Measurements from ENCODE around the gene CAMTA2. TPM values are rescaled to one million over a fixed set of nuclear protein-coding genes. Genes with fewer than 3 reads are reported as not detected.
A peak's percentile ranks its signal among the peaks of the same experiment; 100 is the strongest.
"Not testable (repeated sequence)": the region's sequence is repeated elsewhere in the genome, so short reads cannot be mapped to it uniquely, and the experiment has no call there.

Gene CAMTA2
- polyA plus RNA-seq, 3 donors from 2014 or later: 2.5 to 22.9 (median 12.0) TPM

DNA sequence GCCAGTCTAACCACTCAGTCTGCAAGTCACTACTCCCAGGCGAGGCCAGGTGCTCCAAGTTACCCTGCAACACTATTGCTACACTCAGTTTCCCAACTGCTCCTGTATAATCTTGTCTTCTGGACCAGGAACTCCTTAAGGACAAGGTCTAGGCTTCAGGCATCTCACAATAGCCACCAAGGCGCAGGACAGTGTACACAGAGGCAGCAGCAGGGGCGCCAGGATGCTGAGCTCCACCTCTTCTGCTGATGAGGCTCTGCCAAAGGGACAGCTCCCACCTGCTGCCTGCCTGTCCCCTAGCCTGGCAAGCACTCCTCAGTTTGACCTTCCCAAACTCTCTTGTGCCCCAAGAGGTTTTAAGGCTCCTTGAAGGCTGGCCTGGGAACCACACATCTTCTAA, 51.0 kb downstream of the CAMTA2 start:
- H3K4me1 Mint-ChIP-seq: peaks cover 56 to 59% of the 10 kb centered on the region in 2 donors
- H3K9me3 Mint-ChIP-seq: no peaks in the 10 kb centered on the region
- peaks cover 0 to 24% (median 10%) of the 10 kb centered on the region in 3 donors for H3K36me3 Mint-ChIP-seq

DNA sequence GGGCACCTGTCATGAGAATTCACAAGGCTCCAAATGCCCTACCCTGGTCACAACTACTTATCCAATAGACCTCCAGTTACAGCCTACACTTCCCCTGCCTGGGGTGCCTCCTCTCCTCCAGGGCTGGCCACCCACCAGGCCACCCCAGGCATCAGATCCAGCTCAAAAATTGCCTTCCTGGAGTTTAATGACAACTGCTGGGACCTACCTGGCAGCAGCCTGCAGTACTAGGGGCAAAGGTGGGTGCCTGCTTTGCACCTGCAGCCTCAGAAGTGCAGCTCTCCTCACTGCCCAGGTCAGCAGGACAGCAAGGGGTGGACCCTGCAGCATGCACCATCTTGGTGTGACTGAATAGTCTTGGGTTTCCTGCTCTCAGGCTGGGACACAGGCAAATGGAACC, 51.8 kb downstream of the CAMTA2 start:
- peaks cover 13 to 17% (median 14%) of the 10 kb centered on the region in 3 donors for H3K27me3 Mint-ChIP-seq (ENCODE audit: low read depth in 3 of 3)
- H3K4me1 Mint-ChIP-seq: peaks cover 48 to 53% of the 10 kb centered on the region in 2 donors
- H3K27ac Mint-ChIP-seq: peak overlapping the region in 4 of 6 donors; percentile 24 to 65 (median 50)
- peaks cover 0 to 22% (median 15%) of the 10 kb centered on the region in 3 donors for H3K36me3 Mint-ChIP-seq
- no peaks in the 10 kb centered on the region for H3K9me3 Mint-ChIP-seq
- no peak for DNase-seq
- no peak overlapping the region for H3K4me3 Mint-ChIP-seq

More for the DNA sequence above, 51.0 kb downstream of the CAMTA2 start:
- no peak for DNase-seq
- Mint-ChIP-seq H3K27ac (peak overlapping the region in 4 of 6 donors; percentile 26 to 65 (median 54)), H3K4me3 (peak overlapping the region in 2 of 5 donors; percentile 0 to 3), H3K27me3 (ENCODE audit: low read depth in 3 of 3) (peaks cover 13 to 25% (median 14%) of the 10 kb centered on the region in 3 donors)

DNA sequence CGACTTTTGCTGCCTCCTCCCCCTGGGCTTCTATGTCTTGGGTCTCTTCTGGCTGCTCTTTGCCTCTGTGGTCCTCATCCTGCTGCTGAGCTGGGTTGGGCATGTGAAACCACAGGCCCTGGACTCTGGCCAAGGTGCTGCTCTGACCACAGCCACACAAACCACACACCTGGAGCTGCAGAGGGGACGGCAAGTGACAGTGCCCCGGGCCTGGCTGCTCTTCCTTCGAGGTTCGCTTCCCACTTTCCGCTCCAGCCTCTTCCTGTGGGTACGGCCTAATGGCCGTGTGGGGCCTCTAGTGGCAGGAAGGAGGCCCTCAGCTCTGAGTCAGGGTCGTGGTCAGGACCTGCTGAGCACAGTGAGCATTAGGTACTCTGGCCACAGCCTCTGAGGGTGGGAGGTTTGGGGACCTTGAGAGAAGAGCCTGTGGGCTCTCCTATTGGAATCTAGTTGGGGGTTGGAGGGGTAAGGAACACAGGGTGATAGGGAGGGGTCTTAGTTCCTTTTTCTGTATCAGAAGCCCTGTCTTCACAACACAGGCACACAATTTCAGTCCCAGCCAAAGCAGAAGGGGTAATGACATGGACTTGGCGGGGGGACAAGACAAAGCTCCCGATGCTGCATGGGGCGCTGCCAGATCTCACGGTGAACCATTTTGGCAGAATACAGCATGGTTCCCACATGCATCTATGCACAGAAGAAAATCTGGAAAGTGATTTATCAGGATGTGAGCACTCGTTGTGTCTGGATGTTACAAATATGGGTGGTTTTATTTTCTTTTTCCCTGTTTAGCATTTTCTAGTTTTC, 53.1 kb downstream of the CAMTA2 start:
- peaks cover 47 to 48% of the 10 kb centered on the region in 2 donors for H3K4me1 Mint-ChIP-seq
- no peaks in the 10 kb centered on the region for H3K9me3 Mint-ChIP-seq
- H3K4me3 Mint-ChIP-seq: peak overlapping the region; percentile 54 to 79 (median 72)
- DNase-seq: peak; percentile 54 to 55 (median 54)
- peaks cover 0 to 21% (median 12%) of the 10 kb centered on the region in 3 donors for H3K36me3 Mint-ChIP-seq
- H3K27ac Mint-ChIP-seq: peak overlapping the region; percentile 9 to 65 (median 52)
- H3K27me3 Mint-ChIP-seq (ENCODE audit: low read depth in 3 of 3): peaks cover 6 to 12% (median 10%) of the 10 kb centered on the region in 3 donors

DNA sequence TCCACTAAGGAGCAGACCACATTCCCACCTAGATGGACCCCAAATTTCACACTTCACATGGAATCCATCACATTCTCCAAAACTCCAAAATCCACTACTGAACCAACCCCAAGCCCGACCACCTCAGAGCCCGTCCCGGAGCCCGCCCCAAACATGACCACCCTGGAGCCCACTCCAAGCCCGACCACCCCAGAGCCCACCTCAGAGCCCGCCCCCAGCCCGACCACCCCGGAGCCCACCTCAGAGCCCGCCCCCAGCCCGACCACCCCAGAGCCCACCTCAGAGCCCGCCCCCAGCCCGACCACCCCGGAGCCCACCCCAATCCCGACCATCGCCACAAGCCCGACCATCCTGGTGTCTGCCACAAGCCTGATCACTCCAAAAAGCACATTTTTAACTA, 53.8 kb downstream of the CAMTA2 start:
- peaks cover 6 to 12% (median 10%) of the 10 kb centered on the region in 3 donors for H3K27me3 Mint-ChIP-seq (ENCODE audit: low read depth in 3 of 3)
- DNase-seq: no peak
- peaks cover 0 to 25% (median 16%) of the 10 kb centered on the region in 3 donors for H3K36me3 Mint-ChIP-seq
- peak overlapping the region in 4 of 6 donors; percentile 9 to 65 (median 44) for H3K27ac Mint-ChIP-seq
- H3K9me3 Mint-ChIP-seq: no peaks in the 10 kb centered on the region
- H3K4me3 Mint-ChIP-seq: peak overlapping the region; percentile 54 to 79 (median 72)
- peaks cover 39 to 40% of the 10 kb centered on the region in 2 donors for H3K4me1 Mint-ChIP-seq

DNA sequence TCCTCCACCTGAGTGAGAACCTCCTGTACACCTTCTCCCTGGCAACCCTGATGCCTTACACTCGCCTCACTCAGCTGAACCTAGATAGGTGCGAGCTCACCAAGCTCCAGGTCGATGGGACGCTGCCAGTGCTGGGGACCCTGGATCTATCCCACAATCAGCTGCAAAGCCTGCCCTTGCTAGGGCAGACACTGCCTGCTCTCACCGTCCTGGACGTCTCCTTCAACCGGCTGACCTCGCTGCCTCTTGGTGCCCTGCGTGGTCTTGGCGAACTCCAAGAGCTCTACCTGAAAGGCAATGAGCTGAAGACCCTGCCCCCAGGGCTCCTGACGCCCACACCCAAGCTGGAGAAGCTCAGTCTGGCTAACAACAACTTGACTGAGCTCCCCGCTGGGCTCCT, 54.7 kb downstream of the CAMTA2 start:
- no peak for DNase-seq
- Mint-ChIP-seq H3K4me3 (no peak overlapping the region), H3K27ac (no peak overlapping the region), H3K36me3 (peaks cover 0 to 23% (median 16%) of the 10 kb centered on the region in 3 donors), H3K4me1 (peaks cover 32 to 33% of the 10 kb centered on the region in 2 donors), H3K27me3 (ENCODE audit: low read depth in 3 of 3) (peaks cover 5 to 12% (median 10%) of the 10 kb centered on the region in 3 donors), H3K9me3 (no peaks in the 10 kb centered on the region)

DNA sequence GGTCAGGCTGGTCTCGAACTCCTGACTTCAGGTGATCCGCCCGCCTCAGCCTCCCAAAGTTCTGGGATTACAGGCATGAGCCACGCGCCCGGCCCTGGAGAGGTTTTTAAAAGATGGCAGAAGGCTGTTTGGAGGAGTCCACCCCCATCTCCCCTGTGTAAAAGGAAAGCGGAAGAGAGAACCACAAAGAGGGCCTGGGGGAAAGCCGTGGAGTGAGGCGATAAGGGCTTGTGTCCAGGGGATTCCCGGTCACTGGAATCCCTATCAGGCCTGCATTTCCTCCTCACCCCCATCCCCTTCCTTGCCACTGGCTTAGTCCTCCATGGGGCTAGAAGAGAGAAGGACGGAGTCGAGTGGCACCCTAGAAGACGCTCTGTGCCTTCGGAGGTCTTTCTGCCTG, 55.5 kb downstream of the CAMTA2 start, which contains the start of gene GP1BA:
GP1BA (plus strand) TSS at position 315 of the 400 bp plus-strand sequence. CDS start 328 bp downstream, outside the sequence.
- DNase-seq: no peak
- H3K4me1 Mint-ChIP-seq: peaks cover 32 to 33% of the 10 kb centered on the region in 2 donors
- H3K36me3 Mint-ChIP-seq: peaks cover 0 to 16% (median 16%) of the 10 kb centered on the region in 3 donors
- no peaks in the 10 kb centered on the region for H3K9me3 Mint-ChIP-seq
- peaks cover 5 to 12% (median 10%) of the 10 kb centered on the region in 3 donors for H3K27me3 Mint-ChIP-seq (ENCODE audit: low read depth in 3 of 3)
- no peak within 1 kb of the TSS for H3K4me3 Mint-ChIP-seq
- H3K27ac Mint-ChIP-seq: peak within 1 kb of the TSS in 4 of 6 donors; percentile 7 to 63 (median 22)

DNA sequence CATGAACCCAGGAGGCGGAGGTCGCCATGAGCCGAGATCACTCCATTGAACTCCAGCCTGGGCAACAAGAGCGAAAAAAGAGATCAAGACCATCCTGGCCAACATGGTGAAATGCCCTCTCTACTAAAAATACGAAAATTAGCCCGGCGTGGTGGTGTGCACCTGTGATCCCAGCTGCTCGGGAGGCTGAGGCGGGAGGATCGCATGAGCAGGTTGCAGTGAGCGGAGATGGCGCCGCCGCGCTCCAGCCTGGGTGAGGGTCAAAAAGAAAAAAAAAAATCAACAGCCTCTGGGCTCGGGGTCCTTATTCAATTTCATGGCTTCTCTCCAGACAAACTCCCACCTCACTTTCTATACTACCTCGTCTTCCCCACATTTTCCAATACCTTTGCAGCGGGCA, 58.6 kb downstream of the CAMTA2 start:
- H3K9me3 Mint-ChIP-seq: no peaks in the 10 kb centered on the region
- H3K4me3 Mint-ChIP-seq: no peak overlapping the region
- peaks cover 13 to 14% of the 10 kb centered on the region in 2 donors for H3K4me1 Mint-ChIP-seq
- no peak overlapping the region for H3K27ac Mint-ChIP-seq
- H3K27me3 Mint-ChIP-seq (ENCODE audit: low read depth in 3 of 3): peaks cover 3 to 5% (median 5%) of the 10 kb centered on the region in 3 donors
- no peak for DNase-seq
- peaks cover 0 to 21% (median 10%) of the 10 kb centered on the region in 3 donors for H3K36me3 Mint-ChIP-seq

DNA sequence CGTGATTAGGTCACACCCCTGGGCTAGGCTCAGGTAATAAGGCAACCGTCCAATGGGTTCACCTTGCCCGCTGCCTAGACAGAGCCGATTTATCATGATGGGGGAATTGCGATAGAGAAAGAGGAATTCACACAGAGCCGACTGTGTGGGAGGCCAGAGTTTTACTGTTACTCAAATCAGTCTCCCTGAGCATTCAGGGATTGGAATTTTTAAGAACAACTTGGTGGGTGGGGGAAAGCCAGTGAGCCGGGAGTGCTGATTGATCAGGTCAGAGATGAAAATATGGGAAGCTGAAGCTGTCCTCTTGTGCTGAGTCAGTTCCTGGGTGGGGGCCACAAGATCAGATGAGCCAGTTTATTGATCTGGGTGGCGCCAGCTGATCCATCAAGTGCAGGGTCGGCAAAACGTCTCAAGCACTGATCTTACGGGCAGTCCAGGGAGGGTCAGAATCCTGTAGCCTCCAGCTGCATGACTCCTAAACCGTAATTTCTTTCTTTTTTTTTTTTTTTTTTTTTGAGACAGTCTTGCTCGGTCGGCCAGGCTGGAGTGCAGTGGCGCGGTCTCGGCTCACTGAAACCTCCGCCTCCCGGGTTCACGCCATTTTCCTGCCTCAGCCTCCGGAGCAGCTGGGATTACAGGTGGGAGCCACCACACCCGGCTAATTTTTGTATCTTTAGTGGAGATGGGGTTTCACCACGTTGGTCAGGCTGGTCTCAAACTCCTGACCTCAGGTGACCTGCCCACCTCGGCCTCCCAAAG, 60.7 kb downstream of the CAMTA2 start:
- H3K27ac Mint-ChIP-seq: peak overlapping the region in 1 of 6 donors; percentile 10
- H3K4me1 Mint-ChIP-seq; H3K4me3 Mint-ChIP-seq; H3K9me3 Mint-ChIP-seq; H3K27me3 Mint-ChIP-seq (ENCODE audit: low read depth in 3 of 3); DNase-seq: not testable (repeated sequence)
- peaks cover 0 to 17% (median 10%) of the 10 kb centered on the region in 3 donors for H3K36me3 Mint-ChIP-seq

DNA sequence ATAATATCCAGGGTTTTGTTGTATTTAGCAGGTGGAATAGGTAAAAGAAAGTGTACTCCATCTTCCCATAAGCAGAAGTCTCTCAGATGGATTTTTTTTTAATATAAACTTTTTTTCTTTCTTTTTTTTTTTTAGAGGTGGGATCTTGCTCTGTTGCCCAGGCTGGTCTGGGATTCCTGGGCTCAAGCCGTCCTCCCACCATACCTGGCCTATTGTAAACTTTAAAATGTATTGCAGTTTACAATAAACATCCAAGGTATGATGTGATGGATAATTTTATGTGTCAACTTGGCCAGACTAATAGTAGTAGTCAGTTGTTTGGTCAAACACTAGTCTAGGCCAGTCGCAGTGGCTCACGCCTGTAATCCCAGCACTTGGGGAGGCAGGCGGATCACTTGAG, 66.2 kb downstream of the CAMTA2 start:
- no peaks in the 10 kb centered on the region for H3K4me1 Mint-ChIP-seq
- no peaks in the 10 kb centered on the region for H3K9me3 Mint-ChIP-seq
- H3K36me3 Mint-ChIP-seq: peaks cover 0 to 5% (median 0%) of the 10 kb centered on the region in 3 donors
- DNase-seq: no peak
- no peak overlapping the region for H3K27ac Mint-ChIP-seq
- H3K4me3 Mint-ChIP-seq: no peak overlapping the region
- no peaks in the 10 kb centered on the region for H3K27me3 Mint-ChIP-seq (ENCODE audit: low read depth in 3 of 3)

DNA sequence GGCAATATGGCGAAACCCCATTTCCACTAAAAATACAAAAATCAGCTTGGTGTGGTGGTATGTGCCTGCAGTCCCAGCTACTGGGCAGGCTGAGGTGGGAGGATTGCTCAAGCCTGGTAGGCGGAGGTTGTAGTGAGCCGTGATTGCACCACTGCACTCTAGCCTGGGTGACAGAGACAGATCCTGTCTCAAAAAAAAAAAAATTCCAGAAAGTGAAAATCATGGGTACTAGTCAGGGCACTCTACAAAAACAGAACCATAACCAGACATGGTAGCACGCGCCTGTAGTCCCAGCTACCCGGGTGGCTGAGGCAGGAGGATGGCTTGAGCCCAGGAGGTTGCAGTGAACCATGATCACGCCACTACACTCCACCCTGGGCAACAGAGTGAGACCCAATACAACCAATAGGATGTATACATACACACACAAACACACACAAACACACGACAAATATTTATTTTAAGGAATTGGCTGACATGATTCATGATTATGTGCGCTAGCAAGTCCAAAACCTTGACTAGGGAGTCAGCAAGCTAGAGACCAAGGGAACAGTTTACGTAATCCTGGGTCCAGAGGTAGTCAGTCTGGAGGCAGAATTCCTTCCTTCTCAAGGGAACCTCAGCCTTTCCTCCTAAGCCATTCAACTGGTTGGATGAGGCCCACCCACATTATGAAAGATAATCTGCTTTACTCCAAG, 67.0 kb downstream of the CAMTA2 start:
- H3K27ac Mint-ChIP-seq: peak overlapping the region in 1 of 6 donors; percentile 17
- peaks cover 0 to 5% (median 0%) of the 10 kb centered on the region in 3 donors for H3K36me3 Mint-ChIP-seq
- no peak overlapping the region for H3K4me3 Mint-ChIP-seq
- H3K4me1 Mint-ChIP-seq: no peaks in the 10 kb centered on the region
- DNase-seq: no peak
- no peaks in the 10 kb centered on the region for H3K9me3 Mint-ChIP-seq
- H3K27me3 Mint-ChIP-seq (ENCODE audit: low read depth in 3 of 3): no peaks in the 10 kb centered on the region

DNA sequence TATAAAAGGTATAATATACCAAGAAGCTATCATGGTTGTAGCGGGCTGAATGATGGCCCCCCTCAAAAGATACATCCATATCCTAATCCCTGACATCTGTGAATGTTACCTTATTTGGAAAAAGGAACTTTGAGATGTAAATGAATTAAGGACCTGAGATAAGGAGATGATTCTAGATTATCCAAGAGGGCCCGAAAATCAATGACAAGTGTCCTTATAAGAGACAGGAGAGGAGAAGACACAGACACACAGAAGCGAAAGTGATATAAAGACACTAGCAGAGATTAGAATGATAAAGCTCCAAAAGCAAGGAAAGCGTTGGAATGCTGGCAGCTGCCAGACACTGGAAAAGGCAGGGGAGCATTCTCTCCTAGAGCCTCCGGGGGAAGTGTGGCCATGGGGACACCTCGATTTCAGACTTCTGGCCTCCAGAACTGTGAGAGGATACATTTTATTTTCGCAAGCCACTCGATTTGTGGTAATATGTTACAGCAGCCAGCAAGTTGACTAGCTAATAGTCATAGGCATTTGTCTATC, 67.9 kb downstream of the CAMTA2 start:
- Mint-ChIP-seq H3K36me3 (peaks cover 0 to 3% (median 0%) of the 10 kb centered on the region in 3 donors), H3K27ac (no peak overlapping the region), H3K4me3 (no peak overlapping the region), H3K4me1 (no peaks in the 10 kb centered on the region), H3K27me3 (ENCODE audit: low read depth in 3 of 3) (no peaks in the 10 kb centered on the region), H3K9me3 (no peaks in the 10 kb centered on the region)
- DNase-seq: no peak

Measured in immature natural killer cell (primary cell).